ENCODE results near the gene TMEM220. TPM values are rescaled to one million over a fixed set of nuclear protein-coding genes. Genes with fewer than 3 reads are reported as not detected.

TMEM220 gene
- total RNA-seq, 1 donor from 2014 or later = 5.1 TPM

GRCh38 chr17:10757647-10758046, 27.8 kb upstream of the TMEM220 start:
- no peak for DNase-seq (ENCODE audit: low read depth, low spot score)
- Mint-ChIP-seq H3K4me1 (peaks cover 20% of the 10 kb centered on the region), H3K27ac (ENCODE audit: unreplicated experiment) (no peak overlapping the region), H3K27me3 (ENCODE audit: low read depth) (peaks cover 21% of the 10 kb centered on the region), H3K9me3 (no peaks in the 10 kb centered on the region), H3K4me3 (no peak overlapping the region), H3K36me3 (ENCODE audit: low read depth) (no peaks in the 10 kb centered on the region)
- TF ChIP-seq, protein P1, sequence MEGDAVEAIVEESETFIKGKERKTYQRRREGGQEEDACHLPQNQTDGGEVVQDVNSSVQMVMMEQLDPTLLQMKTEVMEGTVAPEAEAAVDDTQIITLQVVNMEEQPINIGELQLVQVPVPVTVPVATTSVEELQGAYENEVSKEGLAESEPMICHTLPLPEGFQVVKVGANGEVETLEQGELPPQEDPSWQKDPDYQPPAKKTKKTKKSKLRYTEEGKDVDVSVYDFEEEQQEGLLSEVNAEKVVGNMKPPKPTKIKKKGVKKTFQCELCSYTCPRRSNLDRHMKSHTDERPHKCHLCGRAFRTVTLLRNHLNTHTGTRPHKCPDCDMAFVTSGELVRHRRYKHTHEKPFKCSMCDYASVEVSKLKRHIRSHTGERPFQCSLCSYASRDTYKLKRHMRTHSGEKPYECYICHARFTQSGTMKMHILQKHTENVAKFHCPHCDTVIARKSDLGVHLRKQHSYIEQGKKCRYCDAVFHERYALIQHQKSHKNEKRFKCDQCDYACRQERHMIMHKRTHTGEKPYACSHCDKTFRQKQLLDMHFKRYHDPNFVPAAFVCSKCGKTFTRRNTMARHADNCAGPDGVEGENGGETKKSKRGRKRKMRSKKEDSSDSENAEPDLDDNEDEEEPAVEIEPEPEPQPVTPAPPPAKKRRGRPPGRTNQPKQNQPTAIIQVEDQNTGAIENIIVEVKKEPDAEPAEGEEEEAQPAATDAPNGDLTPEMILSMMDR (conservative IDR thresholded peaks at IDR 0.05) = no peak

DNA sequence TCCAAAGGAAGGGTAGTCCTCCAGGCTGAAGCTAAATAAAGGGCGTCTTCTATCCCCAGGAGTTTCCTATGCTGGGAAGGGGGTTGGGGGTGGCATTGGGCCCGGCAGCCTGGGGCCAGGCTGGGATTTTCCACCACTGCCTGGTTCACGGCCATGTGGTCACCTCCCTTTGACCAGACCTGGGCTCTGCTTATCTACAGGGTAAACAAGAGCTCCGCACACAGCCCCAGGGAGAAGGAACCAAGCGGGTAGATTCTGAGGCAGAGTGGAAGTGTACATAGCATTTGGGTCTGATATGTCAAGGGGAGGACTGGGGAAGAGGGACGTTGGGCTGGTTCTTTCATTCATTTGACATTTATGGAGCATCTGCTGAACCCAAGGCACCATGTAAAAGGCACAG, 27.2 kb upstream of the TMEM220 start:
- Mint-ChIP-seq H3K27ac (ENCODE audit: unreplicated experiment) (no peak overlapping the region), H3K36me3 (ENCODE audit: low read depth) (no peaks in the 10 kb centered on the region), H3K4me3 (no peak overlapping the region), H3K9me3 (no peaks in the 10 kb centered on the region), H3K27me3 (ENCODE audit: low read depth) (peaks cover 21% of the 10 kb centered on the region), H3K4me1 (peaks cover 20% of the 10 kb centered on the region)
- TF ChIP-seq, protein P1 (conservative IDR thresholded peaks at IDR 0.05) = no peak
- no peak for DNase-seq (ENCODE audit: low read depth, low spot score)

DNA sequence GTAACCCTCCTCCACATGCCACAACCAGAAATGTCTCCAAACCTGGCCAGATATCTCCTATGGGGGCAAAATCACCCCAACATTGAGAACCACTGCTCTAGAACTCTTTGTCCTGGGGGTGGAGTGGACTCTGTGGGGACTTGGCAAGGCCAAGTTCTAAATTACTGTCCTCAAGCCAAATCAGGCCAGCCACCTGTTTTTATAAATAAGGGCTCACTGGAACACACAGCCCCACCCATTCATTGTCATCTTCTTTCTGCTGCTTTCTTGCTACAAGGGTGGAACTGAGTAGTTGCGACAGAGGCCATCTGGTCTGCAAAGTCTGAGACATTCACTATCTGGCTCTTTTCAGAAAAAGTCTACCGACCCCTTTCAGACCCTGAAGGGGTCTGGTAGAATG, 26.8 kb upstream of the TMEM220 start:
- H3K27ac Mint-ChIP-seq (ENCODE audit: unreplicated experiment) = no peak overlapping the region
- no peak for DNase-seq (ENCODE audit: low read depth, low spot score)
- peaks cover 23% of the 10 kb centered on the region for H3K4me1 Mint-ChIP-seq
- H3K27me3 Mint-ChIP-seq (ENCODE audit: low read depth) = peaks cover 21% of the 10 kb centered on the region
- no peaks in the 10 kb centered on the region for H3K36me3 Mint-ChIP-seq (ENCODE audit: low read depth)
- no peak overlapping the region for H3K4me3 Mint-ChIP-seq
- no peaks in the 10 kb centered on the region for H3K9me3 Mint-ChIP-seq
- TF ChIP-seq, protein P1 (conservative IDR thresholded peaks at IDR 0.05) = no peak

- H3K27me3 Mint-ChIP-seq (ENCODE audit: low read depth) = peaks cover 21% of the 10 kb centered on the region
- no peak overlapping the region for H3K4me3 Mint-ChIP-seq
- TF ChIP-seq, protein P1 (conservative IDR thresholded peaks at IDR 0.05) = no peak
- no peak for DNase-seq (ENCODE audit: low read depth, low spot score)
- no peak overlapping the region for H3K27ac Mint-ChIP-seq (ENCODE audit: unreplicated experiment)
- no peaks in the 10 kb centered on the region for H3K36me3 Mint-ChIP-seq (ENCODE audit: low read depth)
- no peaks in the 10 kb centered on the region for H3K9me3 Mint-ChIP-seq
- H3K4me1 Mint-ChIP-seq = peaks cover 28% of the 10 kb centered on the region
Measured at GRCh38 chr17:10756185-10756584, 26.4 kb upstream of the TMEM220 start.

DNA sequence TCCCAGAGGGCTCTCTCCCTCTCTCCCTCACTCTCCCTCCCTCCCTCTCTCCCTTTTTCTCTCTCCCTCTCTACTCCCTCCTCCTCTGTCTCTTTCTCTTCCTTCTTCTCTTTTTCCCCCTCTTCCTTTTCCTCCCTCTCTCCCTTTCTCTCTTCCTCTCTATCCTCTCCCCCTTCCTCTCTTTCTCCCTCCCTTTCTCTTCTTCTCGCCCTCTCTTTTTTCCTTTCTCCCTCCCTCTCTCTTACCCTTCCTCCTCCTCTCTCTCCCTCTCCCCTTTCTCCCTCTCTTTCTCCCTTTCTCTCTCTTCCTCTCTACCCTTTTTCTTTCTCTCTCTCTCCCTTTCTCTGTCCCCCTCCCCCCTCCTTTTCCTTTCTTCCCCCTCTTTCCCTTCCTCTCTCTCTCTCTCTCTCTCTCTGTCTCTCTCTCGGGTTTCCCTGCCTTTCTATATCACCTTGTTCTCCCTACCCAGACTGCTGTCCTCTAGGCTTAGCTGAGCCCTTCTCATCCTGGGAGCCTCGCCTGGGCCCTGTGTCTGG, 25.8 kb upstream of the TMEM220 start:
- DNase-seq (ENCODE audit: low read depth, low spot score) = no peak
- Mint-ChIP-seq H3K36me3 (ENCODE audit: low read depth) (no peaks in the 10 kb centered on the region), H3K27me3 (ENCODE audit: low read depth) (peaks cover 21% of the 10 kb centered on the region), H3K4me3 (no peak overlapping the region), H3K27ac (ENCODE audit: unreplicated experiment) (no peak overlapping the region), H3K9me3 (no peaks in the 10 kb centered on the region), H3K4me1 (peaks cover 28% of the 10 kb centered on the region)
- TF ChIP-seq, protein P1 (conservative IDR thresholded peaks at IDR 0.05) = no peak

Measured in neural crest cell (in vitro differentiated cells).